Stimulated activated naive CD8-positive, alpha-beta T cell treated with anti-CD3 and anti-CD28 coated beads, Interleukin-15, Interleukin-2, amounts not matched to agents 100 ng/mL and 50 ng/mL, for 24 hours (primary cell): ENCODE data around the gene SLC25A44.

Experiments used
- H3K27ac Mint-ChIP-seq: one replicate; pipeline ENCODE4 v1.8.0; 2021; ENCODE audit warnings: mild to moderate bottlenecking, mixed read lengths
- H3K27me3 Mint-ChIP-seq: one replicate; pipeline ENCODE4 v1.8.0; 2021; ENCODE audit warnings: mixed read lengths
- H3K36me3 Mint-ChIP-seq: one replicate; pipeline ENCODE4 v1.8.0; 2021; ENCODE audit warnings: low read depth, mixed read lengths
- H3K4me1 Mint-ChIP-seq: one replicate; pipeline ENCODE4 v1.8.0; 2021; ENCODE audit warnings: low read depth, mixed read lengths
- H3K4me3 Mint-ChIP-seq: one replicate; pipeline ENCODE4 v1.8.0; 2021; ENCODE audit warnings: mild to moderate bottlenecking, mixed read lengths
- H3K9me3 Mint-ChIP-seq: one replicate; pipeline ENCODE4 v1.8.0; 2021; ENCODE audit warnings: mixed read lengths

SLC25A44 gene

GRCh38 chr1:156193488-156194299 is at the start of gene SLC25A44:
SLC25A44 (plus strand) TSS chr1:156194104; CDS start chr1:156199848, 5,744 bp downstream.
- peak within 1 kb of the TSS; percentile 100 for H3K4me3 Mint-ChIP-seq
- peak within 1 kb of the TSS; percentile 94 for H3K27ac Mint-ChIP-seq
- peaks cover 67% of the 10 kb centered on the region for H3K4me1 Mint-ChIP-seq
- no peaks in the 10 kb centered on the region for H3K9me3 Mint-ChIP-seq
- peaks cover 44% of the 10 kb centered on the region for H3K36me3 Mint-ChIP-seq
- no peaks in the 10 kb centered on the region for H3K27me3 Mint-ChIP-seq

- Mint-ChIP-seq H3K27ac (peak overlapping the region; percentile 54), H3K27me3 (no peaks in the 10 kb centered on the region), H3K4me3 (no peak overlapping the region), H3K36me3 (peaks cover 4% of the 10 kb centered on the region), H3K4me1 (peaks cover 37% of the 10 kb centered on the region), H3K9me3 (no peaks in the 10 kb centered on the region)
These were observed 49.2 kb upstream of the SLC25A44 start for GRCh38 chr1:156144742-156145141.

GRCh38 chr1:156145650-156146019 is 48.3 kb upstream of the SLC25A44 start:
- Mint-ChIP-seq H3K4me3 (no peak overlapping the region), H3K27ac (peak overlapping the region; percentile 93), H3K9me3 (no peaks in the 10 kb centered on the region), H3K36me3 (peaks cover 4% of the 10 kb centered on the region), H3K27me3 (no peaks in the 10 kb centered on the region), H3K4me1 (peaks cover 45% of the 10 kb centered on the region)

- Mint-ChIP-seq H3K4me1 (peaks cover 51% of the 10 kb centered on the region), H3K27ac (peak overlapping the region; percentile 93), H3K9me3 (no peaks in the 10 kb centered on the region), H3K36me3 (no peaks in the 10 kb centered on the region), H3K27me3 (no peaks in the 10 kb centered on the region), H3K4me3 (peak overlapping the region; percentile 73)
These were observed 47.7 kb upstream of the SLC25A44 start for GRCh38 chr1:156146020-156146768.

GRCh38 chr1:156146769-156147405 is 47.0 kb upstream of the SLC25A44 start:
- Mint-ChIP-seq H3K27ac (peak overlapping the region; percentile 93), H3K9me3 (no peaks in the 10 kb centered on the region), H3K4me3 (peak overlapping the region; percentile 73), H3K27me3 (no peaks in the 10 kb centered on the region), H3K36me3 (no peaks in the 10 kb centered on the region), H3K4me1 (peaks cover 58% of the 10 kb centered on the region)

GRCh38 chr1:156148216-156148615 is 45.7 kb upstream of the SLC25A44 start:
- peak overlapping the region; percentile 11 for H3K4me3 Mint-ChIP-seq
- H3K36me3 Mint-ChIP-seq, result no peaks in the 10 kb centered on the region
- H3K27me3 Mint-ChIP-seq, result no peaks in the 10 kb centered on the region
- no peaks in the 10 kb centered on the region for H3K9me3 Mint-ChIP-seq
- H3K27ac Mint-ChIP-seq, result peak overlapping the region; percentile 90
- peaks cover 71% of the 10 kb centered on the region for H3K4me1 Mint-ChIP-seq

GRCh38 chr1:156149374-156150332 is 44.3 kb upstream of the SLC25A44 start:
- Mint-ChIP-seq H3K4me1 (peaks cover 86% of the 10 kb centered on the region), H3K27me3 (no peaks in the 10 kb centered on the region), H3K27ac (peak overlapping the region; percentile 79), H3K4me3 (no peak overlapping the region), H3K9me3 (no peaks in the 10 kb centered on the region), H3K36me3 (peaks cover 3% of the 10 kb centered on the region)

- H3K36me3 Mint-ChIP-seq, result peaks cover 7% of the 10 kb centered on the region
- peak overlapping the region; percentile 71 for H3K27ac Mint-ChIP-seq
- H3K27me3 Mint-ChIP-seq, result no peaks in the 10 kb centered on the region
- H3K4me1 Mint-ChIP-seq, result peaks cover 94% of the 10 kb centered on the region
- H3K4me3 Mint-ChIP-seq, result no peak overlapping the region
- no peaks in the 10 kb centered on the region for H3K9me3 Mint-ChIP-seq
These were observed 43.4 kb upstream of the SLC25A44 start for GRCh38 chr1:156150333-156151011.

- H3K4me1 Mint-ChIP-seq, result peaks cover 94% of the 10 kb centered on the region
- H3K4me3 Mint-ChIP-seq, result no peak overlapping the region
- H3K27me3 Mint-ChIP-seq, result no peaks in the 10 kb centered on the region
These were observed 42.7 kb upstream of the SLC25A44 start for GRCh38 chr1:156151093-156151688.

GRCh38 chr1:156152628-156153027 is 41.3 kb upstream of the SLC25A44 start:
- Mint-ChIP-seq H3K4me3 (peak overlapping the region; percentile 91), H3K27ac (peak overlapping the region; percentile 93), H3K36me3 (peaks cover 26% of the 10 kb centered on the region), H3K4me1 (peaks cover 97% of the 10 kb centered on the region), H3K9me3 (no peaks in the 10 kb centered on the region), H3K27me3 (no peaks in the 10 kb centered on the region)

More at GRCh38 chr1:156151093-156151688, 42.7 kb upstream of the SLC25A44 start:
- Mint-ChIP-seq H3K36me3 (peaks cover 14% of the 10 kb centered on the region), H3K9me3 (no peaks in the 10 kb centered on the region), H3K27ac (peak overlapping the region; percentile 71)

- Mint-ChIP-seq H3K9me3 (no peaks in the 10 kb centered on the region), H3K36me3 (peaks cover 34% of the 10 kb centered on the region), H3K27me3 (no peaks in the 10 kb centered on the region), H3K4me1 (peaks cover 97% of the 10 kb centered on the region), H3K27ac (peak within 1 kb of the TSS; percentile 93), H3K4me3 (peak within 1 kb of the TSS; percentile 91)
These were observed 40.5 kb upstream of the SLC25A44 start, which contains the start of gene SEMA4A for GRCh38 chr1:156153362-156153761. SEMA4A (plus strand) TSS chr1:156153585; CDS start chr1:156154579, 994 bp downstream.

- Mint-ChIP-seq H3K9me3 (no peaks in the 10 kb centered on the region), H3K27me3 (no peaks in the 10 kb centered on the region), H3K36me3 (peaks cover 43% of the 10 kb centered on the region), H3K27ac (peak overlapping the region; percentile 93), H3K4me1 (peaks cover 99% of the 10 kb centered on the region), H3K4me3 (peak overlapping the region; percentile 91)
These were observed 39.6 kb upstream of the SLC25A44 start for GRCh38 chr1:156154317-156154749.
